ENCODE data around the gene VCL.
"Not testable (repeated sequence)": the region's sequence is repeated elsewhere in the genome, so short reads cannot be mapped to it uniquely, and the experiment has no call there.

The VCL gene

DNA sequence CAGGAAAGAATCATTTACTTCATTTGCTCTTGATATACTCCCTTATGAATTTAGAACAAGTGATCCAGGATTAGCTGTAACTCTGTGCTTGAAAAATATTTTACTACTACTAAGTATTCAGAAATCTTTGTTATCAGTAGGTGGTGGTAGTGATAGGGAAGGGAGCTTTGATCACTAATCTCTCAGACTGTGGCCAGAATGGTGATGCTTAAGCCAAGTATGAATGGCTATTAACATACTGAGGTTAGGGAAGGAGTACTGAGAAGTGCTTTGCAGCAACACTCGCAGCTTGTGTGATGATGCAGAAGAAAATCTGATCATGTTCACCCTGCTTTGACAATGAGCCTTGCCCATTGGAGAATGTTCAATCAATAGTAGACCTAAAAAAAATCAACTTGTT is 123.5 kb downstream of the VCL start:
- no peak overlapping the region for H3K27ac ChIP-seq
- no peak overlapping the region for H3K4me3 ChIP-seq

- Histone ChIP-seq H3K27ac (no peak overlapping the region), H3K4me3 (no peak overlapping the region)
Observed at GRCh38 chr10:74122060-74122459, 124.1 kb downstream of the VCL start.

- Histone ChIP-seq H3K27ac (no peak overlapping the region), H3K4me3 (no peak overlapping the region)
Observed at GRCh38 chr10:74123081-74123480, 125.2 kb downstream of the VCL start.

GRCh38 chr10:74133923-74134820 is 136.3 kb downstream of the VCL start:
- no peak overlapping the region for H3K27ac ChIP-seq
- H3K4me3 ChIP-seq, result no peak overlapping the region

DNA sequence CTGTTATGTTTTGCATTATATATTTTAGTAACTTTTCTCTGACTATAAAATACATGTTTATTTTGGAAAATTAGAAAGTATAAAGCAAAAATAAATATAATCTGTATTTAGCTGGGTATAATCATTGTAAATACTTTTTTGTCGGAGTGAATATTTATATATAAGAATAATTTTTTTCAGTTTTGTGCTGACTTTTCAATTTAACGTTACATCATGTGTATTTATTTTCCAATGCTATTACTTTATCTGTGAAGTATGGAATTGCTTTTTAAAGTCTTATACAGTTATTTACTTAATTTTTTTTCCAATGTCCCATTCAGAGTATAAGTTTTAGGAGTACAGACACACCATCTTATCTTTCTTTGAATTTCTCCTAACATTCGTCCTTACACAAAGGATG is 137.5 kb downstream of the VCL start:
- Histone ChIP-seq H3K27ac (no peak overlapping the region), H3K4me3 (no peak overlapping the region)

DNA sequence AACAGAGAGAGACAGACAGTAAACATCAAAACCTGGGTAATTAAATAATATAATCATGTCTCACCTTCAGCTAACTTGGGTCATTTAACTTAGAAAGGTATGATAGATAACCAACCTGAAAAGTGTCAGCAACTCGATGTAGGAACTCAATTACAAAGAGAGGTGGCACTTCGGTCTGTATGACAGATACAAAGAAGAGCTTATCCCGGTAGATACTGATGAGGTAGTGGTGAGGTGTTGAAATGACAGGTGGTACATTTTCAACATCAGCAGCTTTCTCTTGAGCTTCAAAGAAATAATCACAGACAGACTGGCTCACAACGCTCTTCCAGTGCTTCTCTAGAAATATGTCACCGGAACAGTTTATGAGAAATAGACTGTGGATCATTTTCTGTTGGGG is 140.1 kb downstream of the VCL start:
- H3K4me3 ChIP-seq, result no peak overlapping the region
- H3K27ac ChIP-seq, result no peak overlapping the region

GRCh38 chr10:74138596-74138995 is 140.7 kb downstream of the VCL start:
- not testable (repeated sequence) for H3K4me3 ChIP-seq

DNA sequence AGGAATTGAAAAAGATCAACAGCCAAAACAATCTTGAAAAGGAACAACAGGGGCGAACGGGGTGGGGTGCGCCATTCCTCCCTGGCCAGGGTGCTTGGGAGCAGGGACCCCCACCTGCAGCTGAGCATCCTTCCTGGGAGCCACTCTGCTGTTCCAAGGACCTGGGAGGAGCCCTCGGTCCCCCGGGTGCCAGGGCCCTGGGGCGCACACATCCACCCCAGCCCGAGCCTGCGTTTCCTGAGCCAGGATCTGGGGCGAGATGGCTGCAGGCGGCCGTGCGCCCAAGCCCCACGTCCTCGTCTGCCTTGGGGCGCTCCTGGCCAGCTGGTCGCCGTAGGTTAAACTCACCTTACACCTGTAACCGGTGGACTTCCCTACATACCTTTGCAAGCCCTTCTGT is 142.1 kb downstream of the VCL start:
- Histone ChIP-seq H3K4me3 (no peak overlapping the region), H3K27ac (no peak overlapping the region)

More at GRCh38 chr10:74138596-74138995, 140.7 kb downstream of the VCL start:
- not testable (repeated sequence) for H3K27ac ChIP-seq

GRCh38 chr10:74140553-74140952 is 142.6 kb downstream of the VCL start:
- Histone ChIP-seq H3K4me3 (no peak overlapping the region), H3K27ac (no peak overlapping the region)

- no peak overlapping the region for H3K27ac ChIP-seq
- no peak overlapping the region for H3K4me3 ChIP-seq
Observed at GRCh38 chr10:74145133-74145532, 147.2 kb downstream of the VCL start.

GRCh38 chr10:74146980-74147379 is 149.1 kb downstream of the VCL start:
- H3K27ac ChIP-seq, H3K4me3 ChIP-seq: not testable (repeated sequence)

DNA sequence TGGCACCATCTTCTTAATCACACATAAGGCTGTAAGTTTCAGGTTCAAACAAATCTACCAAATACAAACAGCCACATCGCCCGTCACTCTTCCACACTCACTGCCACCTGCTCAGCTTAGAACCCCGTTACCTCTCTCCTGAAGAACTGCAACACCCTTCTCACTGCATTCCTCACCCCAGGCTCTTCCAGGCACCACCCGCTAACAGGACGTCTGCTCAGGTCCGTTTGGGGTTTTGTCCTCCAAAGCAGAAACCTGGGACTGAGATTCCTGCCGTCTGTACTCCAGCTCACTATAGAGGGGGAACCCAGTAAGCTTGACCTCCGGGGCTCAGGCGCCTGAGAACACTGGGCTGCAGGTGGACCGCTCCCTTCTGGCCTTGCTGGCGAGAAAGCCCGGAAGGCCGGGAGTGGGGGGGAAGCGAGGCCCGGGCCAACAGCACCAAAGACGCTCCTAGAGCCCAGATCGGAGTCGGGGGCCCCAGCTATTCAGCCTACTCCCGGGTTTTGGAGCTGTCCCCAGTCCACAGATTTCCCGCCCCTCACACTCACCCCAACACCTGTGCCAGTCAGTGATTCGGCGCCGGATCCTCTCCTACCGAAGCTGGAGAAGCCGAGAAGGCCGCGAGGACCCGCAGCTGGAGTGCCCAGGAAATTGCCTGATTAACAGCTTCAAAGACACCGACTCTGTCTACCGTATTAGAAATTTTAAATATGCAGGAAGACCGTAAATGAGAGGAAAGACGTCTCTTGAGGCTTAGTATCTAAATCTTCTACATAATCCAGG is 152.5 kb downstream of the VCL start, which contains the start of gene AP3M1:
AP3M1 (minus strand) TSS at position 625 of the 786 bp plus-strand sequence. CDS start 12,449 bp downstream, outside the sequence.
- H3K27ac ChIP-seq, result peak within 1 kb of the TSS; percentile 24 to 98 (median 91)

DNA sequence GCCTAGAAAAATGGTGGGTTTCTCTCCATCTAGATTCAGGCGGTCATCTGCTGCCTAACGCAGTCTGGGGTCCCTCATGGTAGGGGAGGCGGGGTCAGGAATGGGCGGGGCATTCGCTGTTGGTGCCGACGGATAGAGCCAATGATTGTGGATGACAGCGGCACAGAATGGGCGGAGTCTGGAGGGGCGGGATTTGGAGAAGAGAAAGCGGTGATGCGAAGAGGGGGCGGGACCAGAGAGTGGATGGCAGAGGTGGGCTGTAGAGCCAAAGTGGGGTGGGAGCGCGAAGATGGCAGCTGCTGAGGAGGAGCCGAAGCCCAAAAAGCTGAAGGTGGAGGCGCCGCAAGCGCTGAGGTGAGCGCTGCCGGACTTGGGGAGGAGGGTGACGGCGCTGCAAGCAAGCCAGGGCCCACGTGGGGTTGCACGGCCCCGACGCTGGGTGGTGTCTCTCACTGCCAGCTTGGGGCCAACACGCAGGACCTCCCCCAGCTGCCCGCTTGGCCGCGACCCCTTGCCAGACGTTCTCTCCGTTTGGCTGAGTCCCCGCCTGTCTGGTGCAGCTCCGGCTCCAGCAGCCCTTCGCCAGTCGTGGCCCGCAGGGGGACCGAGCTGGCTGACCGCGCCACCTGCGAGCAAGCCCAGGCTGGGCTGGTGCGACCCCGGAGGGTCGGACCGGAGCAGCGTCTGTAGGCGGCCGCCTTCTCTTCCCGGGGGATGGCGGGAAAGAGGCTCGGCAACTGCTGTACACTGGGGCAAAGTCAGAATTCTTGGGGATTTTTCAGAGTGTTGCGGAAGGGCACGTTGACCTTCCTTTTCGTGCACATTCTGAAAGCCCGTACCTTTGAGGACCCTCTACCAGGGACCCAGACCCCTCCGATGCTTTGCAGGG is 153.3 kb downstream of the VCL start, which contains the start of gene ADK:
ADK (plus strand) TSS at position 232 of the 889 bp plus-strand sequence; CDS start at position 290, 58 bp downstream.
- Histone ChIP-seq H3K27ac (peak within 1 kb of the TSS; percentile 24 to 98 (median 91)), H3K4me3 (peak within 1 kb of the TSS; percentile 72 to 99 (median 89))

More for the DNA sequence above, 152.5 kb downstream of the VCL start, which contains the start of gene AP3M1:
- H3K4me3 ChIP-seq, result peak within 1 kb of the TSS; percentile 72 to 99 (median 89)

GRCh38 chr10:74151879-74152722 is 154.2 kb downstream of the VCL start:
- H3K27ac ChIP-seq, result peak overlapping the region in 18 of 21 experiments; percentile 83 to 98 (median 92)
- peak overlapping the region; percentile 72 to 99 (median 89) for H3K4me3 ChIP-seq

DNA sequence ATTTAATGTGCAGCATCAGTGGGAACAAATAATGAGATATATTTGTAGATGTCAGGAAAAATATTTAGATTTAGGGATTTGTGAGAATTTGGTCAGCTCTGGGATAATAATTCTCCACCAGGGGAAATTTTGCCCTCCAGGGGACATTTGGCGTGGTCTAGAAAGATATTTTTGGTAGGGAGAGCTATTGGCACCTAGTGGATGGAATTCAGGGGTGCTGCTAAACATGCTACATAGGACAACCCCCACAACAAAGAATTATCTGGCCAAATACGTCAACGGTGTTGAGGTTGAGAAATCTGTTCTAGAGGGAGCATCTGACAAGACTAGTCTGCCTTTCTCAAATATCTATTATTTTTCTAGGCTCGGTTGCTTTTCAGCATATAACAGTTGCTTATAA is 155.2 kb downstream of the VCL start:
- H3K4me3 ChIP-seq, result no peak overlapping the region
- H3K27ac ChIP-seq, result no peak overlapping the region

DNA sequence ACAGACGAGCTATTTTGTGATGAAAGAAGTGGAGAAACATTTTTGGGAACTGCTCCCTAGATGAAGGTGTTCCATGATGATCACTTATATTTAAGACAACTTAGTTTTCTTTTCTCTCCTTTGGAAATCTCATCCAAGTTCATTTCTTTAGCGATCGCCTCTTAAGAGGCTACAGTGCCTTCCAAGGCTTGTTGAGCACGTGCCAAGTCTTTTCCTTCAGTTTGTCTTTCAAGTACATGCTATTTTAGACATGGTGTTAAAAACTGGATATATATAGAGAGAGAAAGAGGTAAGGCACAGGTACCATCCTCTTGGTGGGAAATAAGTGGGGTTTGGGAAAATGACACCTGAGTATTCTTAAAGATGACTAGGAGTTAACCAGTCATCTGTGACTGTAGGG is 155.8 kb downstream of the VCL start:
- Histone ChIP-seq H3K27ac (peak overlapping the region in 2 of 21 experiments; percentile 5 to 14), H3K4me3 (no peak overlapping the region)

DNA sequence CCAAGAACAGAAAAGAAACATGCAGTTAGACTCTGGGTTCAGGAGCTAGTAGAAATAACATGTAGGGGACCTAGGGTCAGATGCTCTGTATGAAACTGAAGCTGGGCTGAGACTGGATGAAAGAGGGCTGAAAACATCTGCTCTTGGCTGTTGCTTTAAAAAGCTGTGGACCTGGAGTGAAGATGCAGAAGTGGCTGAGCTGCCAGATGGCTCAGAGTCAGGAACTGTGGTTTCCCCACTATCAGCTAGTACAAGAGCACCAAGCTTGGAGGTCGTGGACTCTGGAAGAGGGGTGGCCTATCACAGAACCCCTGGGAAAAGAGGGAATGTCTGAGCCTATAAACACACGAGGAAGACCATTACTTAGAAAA is 159.0 kb downstream of the VCL start:
- H3K4me3 ChIP-seq, result no peak overlapping the region
- H3K27ac ChIP-seq, result no peak overlapping the region

- no peak overlapping the region for H3K27ac ChIP-seq
Observed at GRCh38 chr10:74160013-74160412, 162.1 kb downstream of the VCL start.

More at GRCh38 chr10:74160013-74160412, 162.1 kb downstream of the VCL start:
- H3K4me3 ChIP-seq, result no peak overlapping the region
